Stimulated activated CD8-positive, alpha-beta memory T cell treated with anti-CD3 and anti-CD28 coated beads, Interleukin-12 subunit alpha, Interleukin-12 subunit beta, amount 100 ng/mL, for 4 hours (primary cell): ENCODE data around the gene TAOK1.
"Not testable (repeated sequence)": the region's sequence is repeated elsewhere in the genome, so short reads cannot be mapped to it uniquely, and the experiment has no call there.

Experiments used
- DNase-seq: peaks from one replicate; pipeline ENCODE4 v3.0.0-alpha.2; 2020; ENCODE audit warnings: low read depth

TAOK1 gene

DNA sequence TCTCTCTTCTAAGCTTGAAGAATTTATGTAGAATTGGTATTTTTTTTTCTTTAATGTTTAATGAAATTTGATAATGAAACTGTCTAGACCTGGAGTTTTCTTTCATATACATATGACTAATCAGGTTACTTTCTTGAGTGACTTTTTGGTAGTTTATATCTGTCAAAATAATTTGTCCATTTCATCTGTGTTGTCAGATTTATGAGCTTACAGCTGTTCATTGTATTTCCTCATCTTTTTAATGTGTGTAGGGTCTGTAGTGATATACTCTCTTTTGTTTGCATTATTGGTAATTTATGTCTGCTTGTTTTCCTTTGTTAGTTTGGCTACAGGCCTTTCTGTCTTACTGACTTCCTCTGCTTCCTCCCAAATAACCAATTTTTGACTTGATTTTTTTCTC is 55.7 kb downstream of the TAOK1 start:
- no peak for DNase-seq

DNA sequence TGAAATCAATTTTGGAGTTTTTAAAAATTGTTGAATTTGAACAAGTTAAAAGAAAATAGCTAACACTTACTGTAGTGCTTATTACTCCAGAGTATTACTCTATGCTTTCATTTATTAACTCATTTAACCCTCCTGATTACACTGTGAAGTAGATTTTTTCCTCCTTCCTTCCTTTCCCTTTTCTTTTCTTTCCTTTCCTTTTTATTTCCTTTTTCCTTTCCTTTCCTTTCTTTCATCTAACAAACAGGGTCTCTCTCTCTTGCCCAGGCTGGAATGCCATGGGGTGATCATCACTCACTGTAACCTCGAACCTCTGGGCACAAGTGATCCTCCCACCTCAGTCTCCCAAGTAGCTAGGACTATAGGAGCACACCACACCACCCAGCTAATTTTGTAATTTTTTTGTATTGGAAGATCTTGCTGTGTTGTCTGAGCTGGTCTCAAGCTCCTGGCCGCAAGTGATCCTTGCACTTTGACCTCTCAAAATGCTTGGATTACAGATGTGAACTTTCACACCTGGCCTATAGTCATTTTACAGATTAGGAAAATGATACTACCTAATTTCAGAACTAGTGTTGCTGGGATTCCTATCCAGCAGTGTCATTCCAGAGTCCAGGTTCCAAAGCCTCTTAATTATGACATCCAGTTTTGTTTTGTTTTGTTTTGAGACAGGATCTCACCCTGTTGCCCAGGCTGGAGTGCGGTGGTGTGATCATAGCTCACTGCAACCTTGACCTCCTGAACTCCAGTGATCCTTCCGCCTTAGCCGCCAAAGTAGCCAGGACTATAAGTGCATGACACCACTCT is 59.9 kb downstream of the TAOK1 start:
- DNase-seq, result no peak

DNA sequence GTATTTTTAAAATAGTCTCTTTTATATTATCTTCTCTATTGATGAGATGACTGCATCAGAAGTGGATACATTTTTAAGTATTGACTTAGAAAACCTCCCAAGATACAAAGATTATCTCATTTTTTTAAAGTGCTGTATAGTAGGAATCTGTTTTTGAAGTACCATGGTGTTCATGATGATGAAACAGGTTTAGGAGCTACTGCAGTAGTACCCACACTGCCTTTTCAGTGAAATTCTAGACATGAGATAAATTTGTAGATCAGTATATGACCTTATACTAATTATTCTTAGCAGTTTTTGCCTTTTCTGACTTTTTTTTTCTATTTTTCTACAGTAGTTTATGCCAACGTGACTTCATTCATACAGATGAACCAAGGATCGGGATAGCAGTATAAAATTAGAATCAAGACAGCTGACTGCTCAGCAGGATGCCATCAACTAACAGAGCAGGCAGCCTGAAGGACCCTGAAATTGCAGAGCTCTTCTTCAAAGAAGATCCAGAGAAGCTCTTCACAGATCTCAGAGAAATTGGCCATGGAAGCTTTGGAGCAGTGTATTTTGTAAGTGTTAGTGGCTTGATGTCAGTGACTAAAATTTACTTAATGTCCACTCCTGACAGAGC is 61.1 kb downstream of the TAOK1 start:
- DNase-seq, result no peak

DNA sequence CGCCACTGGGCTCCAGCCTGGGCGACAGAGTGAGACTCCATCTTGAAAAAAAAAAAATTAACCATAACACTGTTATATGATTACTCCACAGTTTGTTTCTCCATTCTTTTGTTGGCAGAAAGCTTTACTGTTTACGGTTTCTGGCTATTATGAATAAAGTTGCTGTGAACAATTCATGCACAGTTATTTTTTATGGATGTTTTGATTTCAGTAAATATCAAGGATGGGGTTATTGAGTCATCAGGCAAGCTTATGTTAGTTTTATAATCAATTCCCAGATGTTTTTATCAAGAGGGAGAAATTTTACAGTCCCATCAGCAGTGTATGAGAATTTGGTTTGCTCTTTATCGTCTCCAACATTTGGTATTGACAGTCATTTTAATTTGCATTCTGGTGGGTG is 67.9 kb downstream of the TAOK1 start:
- DNase-seq, result no peak

DNA sequence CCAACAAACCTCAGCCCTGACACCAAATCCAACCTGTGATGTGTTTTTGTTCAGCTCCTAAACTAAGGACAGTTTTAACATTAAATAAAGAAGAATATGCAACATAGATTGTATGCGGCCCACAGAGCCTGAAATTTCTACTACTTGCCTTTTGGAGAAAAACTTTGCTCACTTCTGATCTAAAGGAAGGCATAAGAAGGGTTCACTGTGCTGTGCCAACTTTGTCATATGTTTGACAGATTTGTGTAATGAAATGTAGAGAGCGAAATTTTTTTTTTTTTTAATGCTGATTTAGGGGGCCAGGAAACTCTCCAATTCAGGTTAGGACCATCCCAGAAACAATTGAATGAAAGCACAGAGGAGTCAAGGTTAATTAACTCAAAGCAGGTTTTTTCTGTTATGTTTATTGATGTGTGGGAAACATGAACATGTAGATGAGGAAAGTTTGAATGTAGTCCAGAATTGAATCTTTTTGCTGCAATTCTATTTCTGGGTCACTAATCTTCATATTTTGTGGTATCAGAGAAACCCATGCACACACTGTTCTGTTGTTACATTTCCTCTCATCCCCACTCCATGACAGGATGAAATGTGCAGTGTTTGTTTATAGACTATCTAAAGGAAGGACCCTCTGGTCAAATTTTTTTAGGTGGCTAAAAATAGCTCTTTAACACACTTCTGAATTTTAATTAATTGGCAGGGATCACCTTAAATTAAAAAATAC is 71.5 kb downstream of the TAOK1 start:
- DNase-seq, result no peak

DNA sequence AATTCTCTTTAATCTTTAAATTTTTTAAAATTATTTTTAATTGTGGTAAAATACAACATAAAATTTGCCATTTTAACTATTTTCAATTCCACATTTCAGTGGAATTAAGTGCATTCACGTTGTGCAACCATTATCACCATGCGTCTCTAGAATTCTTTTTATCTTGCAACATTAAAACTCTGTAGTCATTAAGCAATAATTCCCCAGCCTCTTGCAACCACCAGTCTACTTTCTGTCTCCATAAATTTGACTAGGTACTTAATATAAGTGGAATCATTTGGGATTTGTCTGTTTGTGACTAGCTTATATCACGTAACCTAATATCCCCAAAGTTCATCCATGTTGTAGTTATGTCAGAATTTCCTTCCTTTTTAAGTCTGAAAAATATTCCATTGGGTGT is 79.1 kb downstream of the TAOK1 start:
- DNase-seq, result no peak

DNA sequence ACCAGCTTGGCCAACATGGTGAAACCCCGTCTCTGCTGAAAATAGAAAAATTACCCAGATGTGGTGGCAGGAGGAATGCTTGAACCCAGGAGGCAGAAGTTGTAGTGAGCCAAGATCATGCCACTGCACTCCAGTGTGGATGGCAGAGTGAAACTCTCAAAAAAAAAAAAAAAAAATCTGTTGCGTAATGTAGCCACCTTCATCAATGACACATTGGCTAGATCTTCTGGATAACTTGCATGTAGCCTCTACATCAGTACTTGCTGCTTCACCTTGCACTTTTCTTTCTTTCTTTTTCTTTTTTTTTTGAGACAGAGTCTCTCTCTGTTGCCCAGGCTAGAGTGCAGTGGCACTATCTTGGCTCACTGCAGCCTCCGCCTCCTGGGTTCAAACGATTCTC is 83.3 kb downstream of the TAOK1 start:
- DNase-seq, result not testable (repeated sequence)

DNA sequence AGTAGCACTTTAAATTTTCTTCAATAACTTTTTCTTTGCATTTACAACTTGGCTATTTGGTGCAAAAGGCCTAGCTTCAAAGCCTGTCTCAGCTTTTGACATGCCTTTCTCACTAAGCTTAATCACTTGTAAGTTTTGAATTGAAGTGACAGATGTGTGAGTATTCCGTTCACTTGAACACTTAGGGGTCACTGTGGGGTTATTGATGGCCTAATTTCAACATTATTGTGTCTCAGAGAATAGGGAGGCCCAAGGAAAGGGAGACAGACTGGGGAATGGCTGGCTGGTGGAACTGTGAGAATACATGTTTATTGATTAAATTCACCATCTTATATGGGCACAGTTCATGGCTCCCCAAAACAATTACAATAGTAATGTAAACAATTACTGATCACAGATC is 84.1 kb downstream of the TAOK1 start:
- no peak for DNase-seq

DNA sequence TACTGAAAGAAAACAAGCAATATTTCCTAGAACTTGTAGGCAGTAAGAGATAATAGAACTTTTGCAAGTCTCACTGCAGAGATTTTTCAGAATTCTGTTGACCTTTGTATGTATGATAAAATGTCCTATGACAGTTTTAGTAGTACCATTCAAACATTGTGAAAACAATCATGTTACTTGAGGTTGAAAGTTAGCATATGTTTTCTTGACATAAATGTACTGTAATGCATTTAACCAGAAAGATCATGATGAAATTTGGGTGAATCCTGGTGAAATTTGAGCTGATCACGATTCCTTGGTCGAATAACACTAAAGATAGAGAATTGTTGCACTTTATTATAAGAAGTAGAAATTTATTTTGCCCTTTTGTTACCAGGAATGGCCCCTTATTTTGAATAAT is 85.7 kb downstream of the TAOK1 start:
- no peak for DNase-seq

DNA sequence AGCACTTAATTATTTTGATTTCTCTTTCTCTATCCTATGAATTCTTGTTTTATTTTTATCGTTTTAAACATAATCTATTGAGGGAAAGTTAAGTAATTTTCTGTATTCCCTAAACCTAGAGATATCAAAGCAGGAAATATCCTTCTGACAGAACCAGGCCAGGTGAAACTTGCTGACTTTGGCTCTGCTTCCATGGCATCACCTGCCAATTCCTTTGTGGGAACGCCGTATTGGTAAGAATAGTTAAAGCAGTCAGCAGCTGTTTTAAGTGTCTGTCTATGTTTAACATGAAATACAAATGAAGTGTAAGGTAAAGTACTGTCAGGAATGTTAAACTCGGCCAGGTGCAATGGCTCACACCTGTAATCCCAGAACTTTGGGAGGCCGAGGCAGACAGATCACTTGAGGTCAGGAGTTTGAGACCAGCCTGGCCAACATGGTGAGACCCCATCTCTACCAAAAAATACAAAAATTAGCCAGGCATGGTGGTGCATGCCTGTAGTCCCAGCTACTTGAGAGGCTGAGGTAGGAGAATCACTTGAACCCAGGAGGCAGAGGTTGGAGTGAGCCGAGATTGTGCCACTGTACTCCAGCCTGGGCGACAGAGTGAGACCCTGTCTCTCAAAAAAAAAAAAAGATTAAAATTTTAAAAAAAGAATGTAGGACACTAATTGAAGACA is 90.2 kb downstream of the TAOK1 start:
- not testable (repeated sequence) for DNase-seq

DNA sequence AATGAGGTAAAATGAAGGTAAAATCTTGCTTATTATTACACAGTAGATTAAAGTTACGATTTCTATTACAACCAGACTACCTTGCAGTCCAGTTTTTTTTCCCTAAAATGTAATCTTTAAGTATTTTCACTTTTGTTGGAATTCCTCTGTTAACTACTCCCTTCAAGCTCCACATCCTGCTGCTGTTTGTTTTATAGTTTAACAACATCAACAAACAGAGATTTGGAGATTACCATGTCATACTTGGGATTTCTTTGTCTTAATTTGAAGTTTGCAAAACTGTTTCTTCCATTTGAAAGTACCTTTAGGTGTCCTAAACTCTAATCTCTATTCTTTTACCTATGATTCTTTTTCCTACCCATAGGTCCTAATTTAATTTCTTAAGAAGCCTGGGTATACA is 93.3 kb downstream of the TAOK1 start:
- no peak for DNase-seq

DNA sequence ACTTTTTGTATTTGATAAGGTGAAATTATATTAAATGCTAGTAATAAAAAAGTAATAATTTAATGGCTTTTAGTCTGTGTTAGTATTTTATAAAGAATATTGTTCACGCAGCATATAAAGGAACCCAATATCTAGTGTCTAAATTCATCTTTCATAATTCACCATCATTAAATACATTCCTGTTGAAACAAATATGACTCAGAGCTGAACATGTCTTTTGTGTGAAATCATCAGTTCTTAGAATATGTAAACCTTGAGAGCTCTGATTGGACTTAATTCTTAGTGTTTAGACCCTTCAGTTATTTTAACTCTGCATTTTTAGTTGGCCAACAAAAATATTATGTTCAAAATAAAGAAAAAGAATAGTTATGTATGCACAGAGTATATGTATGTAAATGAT is 104.8 kb downstream of the TAOK1 start:
- DNase-seq, result no peak

DNA sequence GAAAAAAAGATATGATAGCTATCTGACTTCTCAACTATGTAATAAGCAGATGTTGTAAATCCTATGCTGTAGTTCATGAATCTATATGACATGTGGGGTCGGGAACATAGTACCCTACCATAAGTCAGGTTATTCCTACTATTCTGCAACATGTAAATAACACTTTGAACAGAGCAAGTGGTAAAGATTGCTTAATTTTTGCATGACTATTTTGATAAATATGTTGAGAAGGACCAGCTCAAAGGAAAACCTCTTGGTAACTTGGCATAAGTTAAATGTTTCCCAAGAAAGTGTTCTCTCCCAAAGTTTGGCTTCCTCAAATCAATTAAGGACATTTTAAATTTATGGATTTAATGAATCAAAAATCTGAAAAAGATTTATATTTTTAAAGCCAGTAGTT is 114.5 kb downstream of the TAOK1 start:
- DNase-seq, result no peak

DNA sequence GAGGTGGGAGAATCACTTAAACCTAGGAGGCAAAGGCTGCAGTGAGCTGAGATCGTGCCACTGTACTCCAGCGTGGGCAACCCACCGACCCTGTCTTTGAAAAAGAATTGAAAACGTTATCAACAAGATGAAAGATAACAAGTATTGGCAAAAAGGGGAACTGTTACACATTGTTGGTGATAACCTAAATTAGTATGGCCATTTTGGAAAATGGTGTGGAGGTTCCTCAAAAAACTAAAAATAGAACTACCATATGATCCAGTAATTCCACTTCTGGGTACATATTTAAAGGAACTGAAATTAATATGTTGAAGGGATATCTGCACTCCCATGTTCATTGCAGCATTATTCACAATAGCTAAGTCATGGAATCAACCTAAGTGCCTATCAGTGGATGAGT is 115.7 kb downstream of the TAOK1 start:
- DNase-seq, result no peak

DNA sequence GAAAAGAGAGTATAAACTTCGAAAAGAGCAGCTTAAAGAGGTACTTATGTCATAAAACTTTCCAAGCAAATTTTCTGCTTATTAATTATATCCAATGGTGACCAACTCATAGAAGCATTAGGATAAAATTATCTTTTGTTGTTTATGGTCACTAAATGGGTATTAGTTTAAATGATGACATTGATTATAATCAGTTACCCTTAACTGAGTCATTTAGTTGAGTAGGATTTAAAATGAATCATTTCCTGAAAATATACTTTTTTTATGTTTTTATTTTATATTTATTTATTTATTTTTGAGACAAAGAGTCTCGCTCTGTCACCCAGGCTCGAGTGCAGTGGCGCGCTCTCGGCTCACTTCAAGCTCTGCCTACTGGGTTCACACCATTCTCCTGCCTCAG is 120.8 kb downstream of the TAOK1 start:
- DNase-seq, result no peak

DNA sequence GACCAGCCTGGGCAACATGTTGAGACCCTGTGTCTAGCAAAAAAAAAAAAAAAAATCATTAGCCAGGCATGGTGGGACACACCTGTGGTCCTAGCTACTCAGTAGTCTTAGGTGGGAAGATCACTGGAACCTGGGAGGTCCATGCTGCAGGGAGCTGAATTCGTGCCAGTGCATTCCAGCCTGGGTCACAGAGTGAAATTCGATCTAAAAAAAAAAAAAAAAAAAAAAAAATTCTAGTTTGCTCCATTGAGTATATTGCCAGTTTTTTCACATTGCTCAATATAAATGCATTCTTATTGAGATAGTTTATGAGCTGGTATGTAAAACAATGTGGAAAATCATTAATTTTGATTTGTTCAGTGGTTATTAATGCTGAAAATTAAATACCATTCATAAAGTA is 124.6 kb downstream of the TAOK1 start:
- DNase-seq, result no peak

DNA sequence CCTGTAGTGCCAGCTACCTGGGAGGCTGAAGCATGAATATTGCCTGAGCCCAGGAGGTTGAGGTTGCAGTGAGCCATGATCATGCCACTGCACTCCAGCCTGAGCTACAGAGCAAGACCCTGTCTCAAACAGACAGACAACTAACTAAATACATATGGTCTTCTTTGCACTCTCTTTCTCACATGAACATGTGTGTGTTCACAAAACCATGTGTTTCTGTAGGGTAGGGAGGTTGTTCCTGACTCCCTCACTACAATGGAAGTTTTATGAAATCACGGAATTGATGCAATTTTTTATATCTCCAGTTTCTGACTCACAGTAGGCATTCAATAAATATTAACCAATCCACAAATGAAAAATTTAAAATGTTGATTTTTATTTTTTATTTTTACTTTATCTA is 128.2 kb downstream of the TAOK1 start:
- no peak for DNase-seq

DNA sequence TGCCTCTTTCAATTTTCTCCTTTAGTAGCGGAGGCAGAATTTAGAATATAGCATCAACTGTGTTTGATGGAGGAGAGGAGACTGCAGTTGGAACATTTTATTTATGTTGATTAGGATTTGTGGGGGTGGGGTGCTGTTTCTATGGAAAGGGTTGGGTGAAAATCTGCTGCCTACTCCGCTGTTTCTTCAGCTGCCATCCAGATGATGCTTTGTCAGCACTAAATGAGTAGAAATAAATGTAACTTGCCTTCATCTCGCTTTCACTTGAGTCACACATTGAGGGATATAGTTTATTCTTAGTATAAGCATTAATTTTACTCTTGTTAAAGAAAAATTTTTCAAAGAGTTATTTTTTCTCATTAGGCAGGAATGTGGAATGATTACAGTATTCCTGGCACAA is 134.5 kb downstream of the TAOK1 start:
- no peak for DNase-seq

DNA sequence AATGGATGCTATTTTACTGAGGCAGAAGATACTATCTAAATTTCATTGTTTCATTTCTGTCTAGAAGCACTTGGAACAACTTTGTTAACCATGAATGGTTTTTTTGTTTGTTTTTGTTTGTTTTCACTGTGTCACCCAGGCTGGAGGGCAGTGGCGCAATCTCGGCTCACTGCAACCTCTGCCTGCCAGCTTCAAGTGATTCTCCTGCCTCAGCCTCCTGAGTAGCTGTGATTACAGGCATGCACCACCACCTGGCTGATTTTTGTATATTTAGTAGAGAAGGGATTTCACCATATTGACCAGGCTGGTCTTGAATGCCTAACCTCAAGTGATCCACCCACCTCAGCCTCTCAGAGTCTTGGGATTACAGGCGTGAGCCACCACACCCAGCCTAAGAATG is 136.2 kb downstream of the TAOK1 start:
- DNase-seq, result no peak

DNA sequence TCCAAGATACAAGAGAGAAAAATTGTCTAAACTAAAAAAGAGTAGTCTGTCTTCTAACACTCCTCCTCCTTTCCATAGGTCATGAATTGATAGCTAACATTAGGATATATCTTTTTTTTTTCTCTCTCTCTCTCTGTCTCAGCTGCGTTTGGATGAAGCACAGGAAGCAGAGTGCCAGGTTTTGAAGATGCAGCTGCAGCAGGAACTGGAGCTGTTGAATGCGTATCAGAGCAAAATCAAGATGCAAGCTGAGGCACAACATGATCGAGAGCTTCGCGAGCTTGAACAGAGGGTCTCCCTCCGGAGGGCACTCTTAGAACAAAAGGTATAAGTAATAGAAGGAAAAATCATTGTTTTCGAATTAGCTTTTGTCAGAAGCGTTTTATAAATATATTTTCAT is 143.8 kb downstream of the TAOK1 start:
- no peak for DNase-seq

DNA sequence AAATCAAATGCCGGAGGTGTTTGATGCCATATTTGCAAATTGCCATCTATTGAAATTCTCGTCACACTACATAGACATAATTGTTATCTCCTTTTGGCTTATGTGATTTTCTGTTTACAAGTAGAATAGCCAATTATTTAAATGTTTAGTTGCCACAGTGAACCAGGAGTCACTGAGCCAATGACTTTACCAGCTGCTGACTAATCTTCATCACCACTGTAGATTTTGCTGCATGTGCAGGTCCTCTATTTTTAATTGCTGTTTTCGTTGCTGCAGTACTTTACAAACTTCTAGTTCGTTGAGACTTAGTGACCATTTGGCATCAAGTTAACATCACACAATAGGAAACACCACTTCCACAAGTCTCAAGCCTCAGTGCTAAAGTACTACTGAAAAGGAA is 153.9 kb downstream of the TAOK1 start:
- DNase-seq, result no peak

DNA sequence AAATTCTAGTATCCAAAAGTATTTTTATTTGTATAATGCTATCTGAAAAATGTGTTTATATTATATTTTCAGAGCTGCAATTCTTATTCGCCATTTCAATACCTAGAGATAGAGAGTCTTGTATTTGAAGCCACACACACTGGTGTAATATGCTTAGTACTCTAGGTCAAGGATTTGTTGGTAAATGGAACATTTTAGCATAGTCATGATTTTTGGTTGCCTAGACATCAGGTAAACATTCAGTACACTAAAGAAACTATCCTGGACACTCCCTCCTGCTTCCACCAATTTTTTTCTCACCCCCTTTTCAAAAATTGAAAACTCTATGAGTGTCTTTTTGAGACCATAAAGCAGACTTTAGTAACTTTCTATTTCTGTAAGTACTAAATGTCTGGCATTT is 155.9 kb downstream of the TAOK1 start:
- DNase-seq, result no peak

DNA sequence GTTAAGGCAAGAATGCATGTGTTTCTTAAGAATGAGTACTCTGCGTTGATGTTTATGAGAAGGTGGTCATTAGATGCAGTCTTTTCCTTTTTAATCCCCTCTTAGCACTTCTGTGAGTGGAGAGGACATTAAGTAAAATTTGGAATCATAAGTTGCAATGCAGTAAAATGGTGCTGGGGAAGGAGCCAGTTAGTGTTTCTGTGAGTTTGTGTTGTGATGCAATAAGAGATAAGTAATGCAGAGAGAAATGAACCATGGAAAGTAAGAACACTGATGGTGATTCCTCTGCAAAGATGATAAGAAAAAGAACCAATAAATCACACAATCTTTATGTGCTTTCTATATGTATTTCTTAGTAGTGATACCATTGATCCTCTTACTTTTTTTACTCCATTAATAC is 156.7 kb downstream of the TAOK1 start:
- DNase-seq, result no peak
